ENCODE results near the gene PSME2. TPM values are rescaled to one million over a fixed set of nuclear protein-coding genes. Genes with fewer than 3 reads are reported as not detected.
A peak's percentile ranks its signal among the peaks of the same experiment; 100 is the strongest.

Gene PSME2, protein sequence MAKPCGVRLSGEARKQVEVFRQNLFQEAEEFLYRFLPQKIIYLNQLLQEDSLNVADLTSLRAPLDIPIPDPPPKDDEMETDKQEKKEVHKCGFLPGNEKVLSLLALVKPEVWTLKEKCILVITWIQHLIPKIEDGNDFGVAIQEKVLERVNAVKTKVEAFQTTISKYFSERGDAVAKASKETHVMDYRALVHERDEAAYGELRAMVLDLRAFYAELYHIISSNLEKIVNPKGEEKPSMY
- total RNA-seq (100 to 1,000 TPM in 2 of 5 donors, 10 to 100 TPM in 3; 62.4 to 339 (median 83.9) TPM), polyA plus RNA-seq (100 to 1,000 TPM; 302 to 421 (median 403) TPM)
- long read RNA-seq, donor 1, transcript PSME2-201 (11 exons, 1,404 nt): major isoform, 18 of 46 reads
- long read RNA-seq, donor 1, partial matches to known transcripts: 27 of 46 reads
- long read RNA-seq, donor 1, other reads (novel, unspliced or antisense): 0 of 46 reads
- long read RNA-seq, donor 2, transcript PSME2-201 (11 exons, 1,404 nt): major isoform, 37 of 42 reads
- long read RNA-seq, donor 2, partial matches to known transcripts: 0 of 42 reads
- long read RNA-seq, donor 2, other reads (novel, unspliced or antisense): 0 of 42 reads
- long read RNA-seq, donor 3, transcript PSME2-201 (11 exons, 1,404 nt): major isoform, 17 of 20 reads
- long read RNA-seq, donor 3, partial matches to known transcripts: 0 of 20 reads
- long read RNA-seq, donor 3, other reads (novel, unspliced or antisense): 0 of 20 reads
- long read RNA-seq, donor 4, partial matches to known transcripts: 0 of 3 reads
- long read RNA-seq, donor 4, other reads (novel, unspliced or antisense): 0 of 3 reads
- long read RNA-seq, donor 5, transcript PSME2-201 (11 exons, 1,404 nt): major isoform, 36 of 38 reads
- long read RNA-seq, donor 5, partial matches to known transcripts: 0 of 38 reads
- long read RNA-seq, donor 5, other reads (novel, unspliced or antisense): 0 of 38 reads
- long read RNA-seq, donor 6, transcript PSME2-201 (11 exons, 1,404 nt): major isoform, 67 of 135 reads
- long read RNA-seq, donor 6, partial matches to known transcripts: 30 of 135 reads
- long read RNA-seq, donor 6, other reads (novel, unspliced or antisense): 28 of 135 reads
- long read RNA-seq, donor 7, transcript PSME2-201 (11 exons, 1,404 nt): major isoform, 33 of 38 reads
- long read RNA-seq, donor 7, partial matches to known transcripts: 0 of 38 reads
- long read RNA-seq, donor 7, other reads (novel, unspliced or antisense): 0 of 38 reads
- long read RNA-seq, donor 8, transcript PSME2-201 (11 exons, 1,404 nt): major isoform, 42 of 48 reads
- long read RNA-seq, donor 8, partial matches to known transcripts: 0 of 48 reads
- long read RNA-seq, donor 8, other reads (novel, unspliced or antisense): 0 of 48 reads
- long read RNA-seq, donor 9, transcript PSME2-201 (11 exons, 1,404 nt): major isoform, 29 of 48 reads
- long read RNA-seq, donor 9, transcript PSME2-205 (2 exons, 496 nt): minor isoform, 7 of 48 reads
- long read RNA-seq, donor 9, partial matches to known transcripts: 10 of 48 reads
- long read RNA-seq, donor 9, other reads (novel, unspliced or antisense): 0 of 48 reads
- long read RNA-seq, donor 10, transcript PSME2-201 (11 exons, 1,404 nt): major isoform, 16 of 17 reads
- long read RNA-seq, donor 10, partial matches to known transcripts: 0 of 17 reads
- long read RNA-seq, donor 10, other reads (novel, unspliced or antisense): 0 of 17 reads

DNA sequence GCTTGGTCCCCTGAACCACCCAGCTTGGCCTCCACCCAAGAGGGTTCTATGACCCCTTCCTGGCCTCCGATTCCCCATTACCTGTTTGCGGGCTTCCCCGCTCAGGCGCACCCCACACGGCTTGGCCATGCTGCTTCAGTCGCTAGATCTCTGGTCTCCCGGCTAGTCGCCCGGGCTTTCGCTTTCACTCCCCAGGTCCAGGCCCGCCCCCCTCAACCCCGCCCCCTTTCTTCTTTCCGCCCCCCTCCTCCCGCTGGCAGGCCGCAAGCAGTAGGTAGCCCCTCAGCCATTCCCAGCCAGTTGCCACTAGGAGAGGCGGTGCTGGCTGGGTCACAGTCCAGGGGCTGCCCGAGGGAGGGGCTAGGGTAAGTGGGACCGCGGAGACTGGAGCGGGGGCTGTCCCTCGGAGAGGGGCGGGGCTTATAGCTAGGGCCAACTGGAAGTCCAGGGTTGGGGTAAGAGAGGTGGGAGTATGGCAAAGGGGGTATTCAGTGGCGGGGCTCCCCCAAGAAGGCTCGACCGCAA is at the start of gene PSME2:
Gene PSME2 (minus strand): TSS at position 158 of the 525 bp plus-strand sequence. CDS start 29 bp downstream, at position 129.
- DNase-seq: peak; percentile 95 to 98
- Histone ChIP-seq H3K27ac (peak within 1 kb of the TSS; percentile 91 to 98 (median 97)), H3K27me3 (no peaks in the 10 kb centered on the region), H3K4me3 (peak within 1 kb of the TSS; percentile 76 to 96 (median 88)), H3K4me1 (peaks cover 31 to 69% (median 55%) of the 10 kb centered on the region in 4 donors), H3K9me3 (no peaks in the 10 kb centered on the region), H3K36me3 (peaks cover 16 to 46% (median 43%) of the 10 kb centered on the region in 4 donors)
- WGBS, 5 donors: 0 to 2% (median 1%) methylated on average over 24 to 25 of the region's 25 CpGs
- TF ChIP-seq EP300 (IDR thresholded peaks at IDR 0.05) (no peak), POLR2AphosphoS5 (IDR thresholded peaks at IDR 0.05) (peak in 2 of 3 donors; percentile 70 to 72), POLR2A (IDR thresholded peaks at IDR 0.05) (no peak)
- TF ChIP-seq, protein P1, sequence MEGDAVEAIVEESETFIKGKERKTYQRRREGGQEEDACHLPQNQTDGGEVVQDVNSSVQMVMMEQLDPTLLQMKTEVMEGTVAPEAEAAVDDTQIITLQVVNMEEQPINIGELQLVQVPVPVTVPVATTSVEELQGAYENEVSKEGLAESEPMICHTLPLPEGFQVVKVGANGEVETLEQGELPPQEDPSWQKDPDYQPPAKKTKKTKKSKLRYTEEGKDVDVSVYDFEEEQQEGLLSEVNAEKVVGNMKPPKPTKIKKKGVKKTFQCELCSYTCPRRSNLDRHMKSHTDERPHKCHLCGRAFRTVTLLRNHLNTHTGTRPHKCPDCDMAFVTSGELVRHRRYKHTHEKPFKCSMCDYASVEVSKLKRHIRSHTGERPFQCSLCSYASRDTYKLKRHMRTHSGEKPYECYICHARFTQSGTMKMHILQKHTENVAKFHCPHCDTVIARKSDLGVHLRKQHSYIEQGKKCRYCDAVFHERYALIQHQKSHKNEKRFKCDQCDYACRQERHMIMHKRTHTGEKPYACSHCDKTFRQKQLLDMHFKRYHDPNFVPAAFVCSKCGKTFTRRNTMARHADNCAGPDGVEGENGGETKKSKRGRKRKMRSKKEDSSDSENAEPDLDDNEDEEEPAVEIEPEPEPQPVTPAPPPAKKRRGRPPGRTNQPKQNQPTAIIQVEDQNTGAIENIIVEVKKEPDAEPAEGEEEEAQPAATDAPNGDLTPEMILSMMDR (IDR thresholded peaks at IDR 0.05): no peak
- intact Hi-C loops (cut with DNase I; ENCODE audit: low total_unique reads): no loop called here

DNA sequence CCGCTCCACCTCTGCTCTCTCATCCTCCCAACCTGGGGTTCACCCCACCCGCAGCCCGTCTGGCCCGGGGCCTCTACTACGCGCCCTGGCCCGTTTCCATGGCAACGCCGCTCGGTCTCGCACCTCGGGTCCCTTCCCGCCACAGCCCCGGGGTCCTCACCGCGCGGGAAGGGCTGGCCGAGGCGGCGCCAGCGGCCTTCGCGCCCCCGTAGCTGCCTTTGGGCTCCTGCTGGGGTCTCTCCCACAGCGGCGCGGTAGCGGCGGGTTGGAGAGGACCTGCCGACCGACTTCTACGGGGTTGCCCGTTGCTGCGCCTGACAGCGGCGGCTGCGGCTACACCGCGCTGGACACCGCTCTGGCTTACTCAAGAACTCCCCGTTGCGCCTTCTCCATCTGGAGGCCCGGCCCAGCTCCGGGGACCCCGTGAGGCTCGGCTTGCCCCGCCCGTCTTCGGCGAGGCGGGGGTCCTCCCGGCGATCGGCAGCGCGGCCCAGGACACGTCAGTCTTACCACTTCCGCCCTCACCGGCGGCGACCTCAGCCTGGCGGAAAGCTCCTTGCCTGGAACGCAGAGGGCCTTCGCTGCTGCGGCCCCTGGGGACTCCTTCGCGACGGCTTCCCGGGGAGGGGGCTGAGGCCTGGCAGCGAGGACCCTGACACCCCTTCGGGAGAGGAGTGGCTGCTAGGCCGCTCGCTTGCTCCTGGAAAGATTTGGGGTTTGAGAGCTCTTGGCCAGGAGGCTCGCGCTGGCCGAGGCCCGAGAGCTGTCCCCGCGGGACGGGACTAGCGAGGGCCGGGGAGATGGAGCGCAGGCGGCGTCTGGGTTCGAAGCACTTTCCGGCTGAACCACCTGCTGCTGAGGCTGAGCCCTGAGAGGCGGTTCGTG is 49.0 kb upstream of the PSME2 start, which contains the start of gene TM9SF1:
Gene TM9SF1 (minus strand): TSS at position 256 of the 885 bp plus-strand sequence. CDS start 422 bp downstream, outside the sequence.
- intact Hi-C loops (cut with DNase I; ENCODE audit: low total_unique reads): no loop called here
- Histone ChIP-seq H3K27ac (peak within 1 kb of the TSS; percentile 93 to 99 (median 98)), H3K4me3 (peak within 1 kb of the TSS; percentile 84 to 99 (median 88)), H3K36me3 (peaks cover 0 to 41% (median 36%) of the 10 kb centered on the region in 4 donors), H3K27me3 (no peaks in the 10 kb centered on the region), H3K4me1 (peaks cover 24 to 68% (median 49%) of the 10 kb centered on the region in 4 donors), H3K9me3 (no peaks in the 10 kb centered on the region)
- DNase-seq: peak; percentile 89 to 97
- WGBS, 5 donors: 0 to 1% (median 1%) methylated on average over 43 to 89 of the region's 89 CpGs
- TF ChIP-seq EP300 (IDR thresholded peaks at IDR 0.05) (no peak), POLR2A (IDR thresholded peaks at IDR 0.05) (peak in 2 of 4 donors; percentile 25 to 66), POLR2AphosphoS5 (IDR thresholded peaks at IDR 0.05) (peak; percentile 82 to 96 (median 95))

DNA sequence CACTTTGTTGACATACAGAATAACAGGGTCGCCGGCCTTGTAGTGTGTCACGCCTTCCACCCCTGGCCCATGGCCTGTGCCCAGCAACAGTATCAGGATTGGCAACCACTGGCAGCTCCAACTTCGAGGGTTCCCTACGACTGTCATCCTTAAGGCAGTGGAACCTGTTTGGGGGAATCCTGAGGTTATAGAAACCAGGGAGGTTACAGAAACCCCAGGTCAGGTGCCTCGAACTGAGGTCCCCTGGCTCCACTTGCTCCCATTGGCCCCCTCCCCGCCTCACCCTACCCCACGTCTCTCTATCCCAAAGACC is 48.4 kb upstream of the PSME2 start:
- 15 to 46% (median 32%) methylated on average over 8 of the region's 8 CpGs for WGBS, 5 donors
- TF ChIP-seq POLR2A (IDR thresholded peaks at IDR 0.05) (no peak), POLR2AphosphoS5 (IDR thresholded peaks at IDR 0.05) (no peak), EP300 (IDR thresholded peaks at IDR 0.05) (no peak)
- TF ChIP-seq, protein P1 (IDR thresholded peaks at IDR 0.05): no peak
- intact Hi-C loops (cut with DNase I; ENCODE audit: low total_unique reads): no loop called here

More for the DNA sequence above, 48.4 kb upstream of the PSME2 start:
- Histone ChIP-seq H3K27ac (peak overlapping the region; percentile 93 to 99 (median 98)), H3K9me3 (no peaks in the 10 kb centered on the region), H3K4me3 (peak overlapping the region; percentile 84 to 99 (median 88)), H3K36me3 (peaks cover 0 to 42% (median 37%) of the 10 kb centered on the region in 4 donors), H3K4me1 (peaks cover 24 to 69% (median 49%) of the 10 kb centered on the region in 4 donors), H3K27me3 (no peaks in the 10 kb centered on the region)
- no peak for DNase-seq
